ENCODE data around the gene KLRB1.

DNA sequence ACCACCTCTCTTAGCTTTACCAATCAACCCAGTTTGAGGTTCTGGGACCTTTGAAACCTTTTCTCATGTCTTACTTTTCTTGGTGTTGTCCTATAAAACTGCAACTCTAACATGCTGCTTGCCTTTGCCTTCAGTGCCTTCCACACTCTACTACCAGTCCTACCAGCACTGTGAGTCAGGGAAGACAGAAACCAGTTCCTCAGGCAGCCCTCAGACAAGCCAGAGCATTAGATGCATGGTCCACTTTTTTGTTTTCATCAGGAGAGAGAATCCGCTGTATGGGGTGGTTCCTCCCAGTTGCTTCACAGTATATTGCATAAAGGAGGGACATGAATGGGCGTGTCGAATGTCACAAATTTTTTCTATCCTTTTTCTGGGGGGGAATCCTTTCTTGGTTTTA lies 17.3 kb upstream of the KLRB1 start:
- TF ChIP-seq, protein P1, sequence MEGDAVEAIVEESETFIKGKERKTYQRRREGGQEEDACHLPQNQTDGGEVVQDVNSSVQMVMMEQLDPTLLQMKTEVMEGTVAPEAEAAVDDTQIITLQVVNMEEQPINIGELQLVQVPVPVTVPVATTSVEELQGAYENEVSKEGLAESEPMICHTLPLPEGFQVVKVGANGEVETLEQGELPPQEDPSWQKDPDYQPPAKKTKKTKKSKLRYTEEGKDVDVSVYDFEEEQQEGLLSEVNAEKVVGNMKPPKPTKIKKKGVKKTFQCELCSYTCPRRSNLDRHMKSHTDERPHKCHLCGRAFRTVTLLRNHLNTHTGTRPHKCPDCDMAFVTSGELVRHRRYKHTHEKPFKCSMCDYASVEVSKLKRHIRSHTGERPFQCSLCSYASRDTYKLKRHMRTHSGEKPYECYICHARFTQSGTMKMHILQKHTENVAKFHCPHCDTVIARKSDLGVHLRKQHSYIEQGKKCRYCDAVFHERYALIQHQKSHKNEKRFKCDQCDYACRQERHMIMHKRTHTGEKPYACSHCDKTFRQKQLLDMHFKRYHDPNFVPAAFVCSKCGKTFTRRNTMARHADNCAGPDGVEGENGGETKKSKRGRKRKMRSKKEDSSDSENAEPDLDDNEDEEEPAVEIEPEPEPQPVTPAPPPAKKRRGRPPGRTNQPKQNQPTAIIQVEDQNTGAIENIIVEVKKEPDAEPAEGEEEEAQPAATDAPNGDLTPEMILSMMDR (IDR thresholded peaks at IDR 0.05; ENCODE audit: low read length): no peak
- TF ChIP-seq EZH2 (optimal IDR thresholded peaks at IDR 0.05; ENCODE audit: low read depth, low read length) (no peak), EZH2phosphoT487 (IDR thresholded peaks at IDR 0.05; ENCODE audit: low read length) (no peak)

All from MM.1S (cell line).